Measurements from ENCODE around the gene KCNJ18. TPM values are rescaled to one million over a fixed set of nuclear protein-coding genes. Genes with fewer than 3 reads are reported as not detected.
"Not testable (repeated sequence)": the region's sequence is repeated elsewhere in the genome, so short reads cannot be mapped to it uniquely, and the experiment has no call there.

The KCNJ18 gene
- total RNA-seq, 3 donors from 2014 or later: not detected

- intact Hi-C loops (cut with DNase I, micrococcal nuclease): no loop called here
- DNase-seq (no peak), ATAC-seq (no peak)
- Histone ChIP-seq H3K4me3 (no peak overlapping the region), H3K36me3 (ENCODE audit: low read depth) (no peaks in the 10 kb centered on the region), H3K4me1 (ENCODE audit: low read depth) (no peaks in the 10 kb centered on the region), H3K9me3 (peaks cover under 1% of the 10 kb centered on the region)
- TF ChIP-seq CTCF (IDR thresholded peaks at IDR 0.05): no peak
These were observed 12.0 kb upstream of the KCNJ18 start for GRCh38 chr17:21680366-21680765.

- H3K4me1 ChIP-seq (ENCODE audit: low read depth); H3K36me3 ChIP-seq (ENCODE audit: low read depth); DNase-seq; intact Hi-C loops (cut with DNase I, micrococcal nuclease); ATAC-seq; H3K9me3 ChIP-seq; H3K4me3 ChIP-seq: not testable (repeated sequence)
These were observed 11.4 kb upstream of the KCNJ18 start for GRCh38 chr17:21680850-21681351.

GRCh38 chr17:21681576-21681975, 10.7 kb upstream of the KCNJ18 start:
- H3K4me1 ChIP-seq (ENCODE audit: low read depth); ATAC-seq; intact Hi-C loops (cut with DNase I, micrococcal nuclease); DNase-seq; H3K36me3 ChIP-seq (ENCODE audit: low read depth); H3K9me3 ChIP-seq; H3K4me3 ChIP-seq: not testable (repeated sequence)

GRCh38 chr17:21682130-21682529, 10.2 kb upstream of the KCNJ18 start:
- not testable (repeated sequence) for DNase-seq, ATAC-seq

GRCh38 chr17:21683142-21683712, 9.1 kb upstream of the KCNJ18 start:
- ATAC-seq; intact Hi-C loops (cut with DNase I, micrococcal nuclease); H3K9me3 ChIP-seq; H3K4me3 ChIP-seq; H3K36me3 ChIP-seq (ENCODE audit: low read depth); H3K4me1 ChIP-seq (ENCODE audit: low read depth); DNase-seq: not testable (repeated sequence)

More at GRCh38 chr17:21682130-21682529, 10.2 kb upstream of the KCNJ18 start:
- H3K9me3 ChIP-seq; H3K4me3 ChIP-seq; H3K36me3 ChIP-seq (ENCODE audit: low read depth); intact Hi-C loops (cut with DNase I, micrococcal nuclease); H3K4me1 ChIP-seq (ENCODE audit: low read depth): not testable (repeated sequence)

- H3K4me1 ChIP-seq (ENCODE audit: low read depth); ATAC-seq; H3K4me3 ChIP-seq; H3K9me3 ChIP-seq; H3K36me3 ChIP-seq (ENCODE audit: low read depth); intact Hi-C loops (cut with DNase I, micrococcal nuclease): not testable (repeated sequence)
- DNase-seq: peak in 1 of 3 donors; percentile 8
These were observed 8.4 kb upstream of the KCNJ18 start for GRCh38 chr17:21683897-21684296.

GRCh38 chr17:21684384-21684783, 7.9 kb upstream of the KCNJ18 start:
- H3K9me3 ChIP-seq; H3K36me3 ChIP-seq (ENCODE audit: low read depth); H3K4me3 ChIP-seq; intact Hi-C loops (cut with DNase I, micrococcal nuclease); ATAC-seq; H3K4me1 ChIP-seq (ENCODE audit: low read depth): not testable (repeated sequence)
- DNase-seq: peak in 1 of 3 donors; percentile 1

- ATAC-seq; H3K4me1 ChIP-seq (ENCODE audit: low read depth); H3K36me3 ChIP-seq (ENCODE audit: low read depth); H3K4me3 ChIP-seq; intact Hi-C loops (cut with DNase I, micrococcal nuclease); H3K9me3 ChIP-seq: not testable (repeated sequence)
- DNase-seq: peak in 1 of 3 donors; percentile 10
These were observed 7.1 kb upstream of the KCNJ18 start for GRCh38 chr17:21685061-21685795.

GRCh38 chr17:21686165-21687015, 5.9 kb upstream of the KCNJ18 start:
- intact Hi-C loops (cut with DNase I, micrococcal nuclease): no loop called here
- no peaks in the 10 kb centered on the region for H3K4me1 ChIP-seq (ENCODE audit: low read depth)
- no peak overlapping the region for H3K4me3 ChIP-seq
- no peak for TF ChIP-seq CTCF (IDR thresholded peaks at IDR 0.05)
- H3K36me3 ChIP-seq (ENCODE audit: low read depth): no peaks in the 10 kb centered on the region
- ATAC-seq (no peak), DNase-seq (no peak)
- H3K9me3 ChIP-seq: no peaks in the 10 kb centered on the region

All from mucosa of descending colon (tissue), 3 donors.